Upper lobe of left lung (tissue), 6 donors: ENCODE results near the gene PRKCE. TPM values are rescaled to one million over a fixed set of nuclear protein-coding genes. Genes with fewer than 3 reads are reported as not detected.

ENCODE experiments used
- ATAC-seq, 2 donors: fragments of 200-7000 bp; cut with Tn5 transposase; one replicate each; pipeline ENCODE4 v1.9.1; 2022; ENCODE audit warnings: mild to moderate bottlenecking in 2 of 2, moderate library complexity in 2 of 2; ENCODE audit not compliant: low FRiP score in 2 of 2
- DNase-seq, 2 donors: peaks; one replicate each; pipeline ENCODE4 v3.0.0-alpha.2; 2019 to 2020
- H3K27ac ChIP-seq, 4 donors: fragments of 200-600 bp; sonication (generic); one replicate each; pipeline ENCODE4 v1.5.1; 2016 to 2019
- H3K27me3 ChIP-seq, 4 donors: fragments of 200-600 bp; sonication (generic); one replicate each; pipeline ENCODE4 v1.5.1; 2017 to 2019
- H3K36me3 ChIP-seq, 4 donors: fragments of 200-600 bp; sonication (generic); one replicate each; pipeline ENCODE4 v1.5.1; 2016 to 2019
- H3K4me1 ChIP-seq, 4 donors: fragments of 200-600 bp; sonication (generic); one replicate each; pipeline ENCODE4 v1.5.1; 2018 to 2019
- H3K4me3 ChIP-seq, 4 donors: fragments of 200-600 bp; sonication (generic); one replicate each; pipeline ENCODE4 v1.5.1; 2017 to 2019; ENCODE audit warnings: mild to moderate bottlenecking in 2 of 4, moderate library complexity in 1 of 4
- H3K9me3 ChIP-seq, 4 donors: fragments of 200-600 bp; sonication (generic); one replicate each; pipeline ENCODE4 v1.5.1; 2018 to 2019
- EP300 ChIP-seq, 4 donors: sonication (generic); formaldehyde crosslinking; IDR thresholded peaks; one replicate each; pipeline ENCODE4 v1.5.1; 2017; ENCODE audit warnings: antibody characterized with exemption in 4 of 4, control low read depth in 2 of 4
- POLR2A ChIP-seq, 4 donors: fragments of 450-650 bp; IDR thresholded peaks; one replicate each; pipeline ENCODE4 v1.5.1; 2016 to 2017; ENCODE audit warnings: antibody characterized with exemption in 4 of 4, mild to moderate bottlenecking in 2 of 4
- POLR2AphosphoS5 ChIP-seq, 2 donors: sonication (generic); formaldehyde crosslinking; IDR thresholded peaks; one replicate each; pipeline ENCODE4 v1.5.1; 2017; ENCODE audit warnings: antibody characterized with exemption in 2 of 2
- WGBS, 2 donors: methylation state at CpG; one replicate each; pipeline ENCODE4 v1.1.5; 2017 to 2018; 5-methylcytosine and 5-hydroxymethylcytosine counted together
- total RNA-seq, 6 donors: library from RNA; depleted of rRNA in 4 of 6; stranded (reverse); fragments of >200 nt in 4 of 6; gene quantifications; one replicate each; pipeline versions ENCODE4 v1.1.0 to v1.2.1, GENCODE V29; 2016 to 2021
- TF ChIP-seq, protein P1 (sequence below), 6 experiments: fragments of 450-650 bp in 4 of 6; fragments of 200-600 bp in 2 of 6; sonication (generic) in 2 of 6; IDR thresholded peaks; one replicate each; pipeline ENCODE4 v1.5.1; 2016 to 2019; ENCODE audit warnings: antibody characterized with exemption in 6 of 6
- donor health status: DM: no; HTN: no; CAD: no; lungs with moderate emphysema.
- donor health status: DM: no; HTN: yes; CAD: no; lungs with severe emphysema.

The PRKCE gene
- total RNA-seq, 6 donors from 2014 or later = 54.9 to 124 (median 75.6) TPM

- Histone ChIP-seq H3K9me3 (no peaks in the 10 kb centered on the region), H3K27ac (no peak overlapping the region), H3K27me3 (no peaks in the 10 kb centered on the region), H3K4me3 (no peak overlapping the region), H3K4me1 (peaks cover 14 to 37% (median 23%) of the 10 kb centered on the region in 4 donors), H3K36me3 (no peaks in the 10 kb centered on the region)
- TF ChIP-seq POLR2AphosphoS5 (IDR thresholded peaks at IDR 0.05) (no peak), POLR2A (IDR thresholded peaks at IDR 0.05) (no peak), EP300 (IDR thresholded peaks at IDR 0.05) (no peak)
- TF ChIP-seq, protein P1, sequence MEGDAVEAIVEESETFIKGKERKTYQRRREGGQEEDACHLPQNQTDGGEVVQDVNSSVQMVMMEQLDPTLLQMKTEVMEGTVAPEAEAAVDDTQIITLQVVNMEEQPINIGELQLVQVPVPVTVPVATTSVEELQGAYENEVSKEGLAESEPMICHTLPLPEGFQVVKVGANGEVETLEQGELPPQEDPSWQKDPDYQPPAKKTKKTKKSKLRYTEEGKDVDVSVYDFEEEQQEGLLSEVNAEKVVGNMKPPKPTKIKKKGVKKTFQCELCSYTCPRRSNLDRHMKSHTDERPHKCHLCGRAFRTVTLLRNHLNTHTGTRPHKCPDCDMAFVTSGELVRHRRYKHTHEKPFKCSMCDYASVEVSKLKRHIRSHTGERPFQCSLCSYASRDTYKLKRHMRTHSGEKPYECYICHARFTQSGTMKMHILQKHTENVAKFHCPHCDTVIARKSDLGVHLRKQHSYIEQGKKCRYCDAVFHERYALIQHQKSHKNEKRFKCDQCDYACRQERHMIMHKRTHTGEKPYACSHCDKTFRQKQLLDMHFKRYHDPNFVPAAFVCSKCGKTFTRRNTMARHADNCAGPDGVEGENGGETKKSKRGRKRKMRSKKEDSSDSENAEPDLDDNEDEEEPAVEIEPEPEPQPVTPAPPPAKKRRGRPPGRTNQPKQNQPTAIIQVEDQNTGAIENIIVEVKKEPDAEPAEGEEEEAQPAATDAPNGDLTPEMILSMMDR (IDR thresholded peaks at IDR 0.05) = no peak
- WGBS, 2 donors = 81 to 87% methylated on average over 8 of the region's 8 CpGs
- no peak for DNase-seq
- no peak for ATAC-seq
Measured at GRCh38 chr2:45725731-45726130, 74.3 kb downstream of the PRKCE start.

- Histone ChIP-seq H3K4me1 (peaks cover 14 to 33% (median 23%) of the 10 kb centered on the region in 4 donors), H3K27me3 (no peaks in the 10 kb centered on the region), H3K27ac (no peak overlapping the region), H3K36me3 (no peaks in the 10 kb centered on the region), H3K4me3 (no peak overlapping the region), H3K9me3 (no peaks in the 10 kb centered on the region)
- 79 to 86% methylated on average over 4 of the region's 4 CpGs for WGBS, 2 donors
- TF ChIP-seq POLR2A (IDR thresholded peaks at IDR 0.05) (no peak), POLR2AphosphoS5 (IDR thresholded peaks at IDR 0.05) (no peak), EP300 (IDR thresholded peaks at IDR 0.05) (no peak)
- TF ChIP-seq, protein P1 (IDR thresholded peaks at IDR 0.05) = no peak
- ATAC-seq = no peak
- DNase-seq = no peak
Measured at GRCh38 chr2:45726188-45726587, 74.7 kb downstream of the PRKCE start.

GRCh38 chr2:45728458-45728942 is 77.0 kb downstream of the PRKCE start:
- ATAC-seq (no peak), DNase-seq (no peak)
- H3K9me3 ChIP-seq = no peaks in the 10 kb centered on the region
- H3K27me3 ChIP-seq = no peaks in the 10 kb centered on the region
- WGBS, 2 donors = 87 to 88% methylated on average over 4 of the region's 4 CpGs
- TF ChIP-seq POLR2AphosphoS5 (IDR thresholded peaks at IDR 0.05) (no peak), POLR2A (IDR thresholded peaks at IDR 0.05) (no peak), EP300 (IDR thresholded peaks at IDR 0.05) (no peak)
- TF ChIP-seq, protein P1 (IDR thresholded peaks at IDR 0.05) = no peak
- H3K27ac ChIP-seq = no peak overlapping the region
- H3K36me3 ChIP-seq = no peaks in the 10 kb centered on the region
- no peak overlapping the region for H3K4me3 ChIP-seq
- H3K4me1 ChIP-seq = peaks cover 9 to 17% (median 16%) of the 10 kb centered on the region in 4 donors

GRCh38 chr2:45729753-45730512 is 78.5 kb downstream of the PRKCE start:
- 77 to 84% methylated on average over 8 of the region's 8 CpGs for WGBS, 2 donors
- ATAC-seq = peak in 1 of 2 donors; percentile 49
- no peaks in the 10 kb centered on the region for H3K9me3 ChIP-seq
- no peak overlapping the region for H3K27ac ChIP-seq
- H3K27me3 ChIP-seq = no peaks in the 10 kb centered on the region
- no peaks in the 10 kb centered on the region for H3K36me3 ChIP-seq
- TF ChIP-seq, protein P1 (IDR thresholded peaks at IDR 0.05) = peak in 4 of 6 experiments; percentile 11 to 22 (median 16)
- TF ChIP-seq POLR2AphosphoS5 (IDR thresholded peaks at IDR 0.05) = no peak
- no peak for DNase-seq
- H3K4me1 ChIP-seq = peaks cover under 1 to 8% (median 2%) of the 10 kb centered on the region in 4 donors
- H3K4me3 ChIP-seq = no peak overlapping the region

DNA sequence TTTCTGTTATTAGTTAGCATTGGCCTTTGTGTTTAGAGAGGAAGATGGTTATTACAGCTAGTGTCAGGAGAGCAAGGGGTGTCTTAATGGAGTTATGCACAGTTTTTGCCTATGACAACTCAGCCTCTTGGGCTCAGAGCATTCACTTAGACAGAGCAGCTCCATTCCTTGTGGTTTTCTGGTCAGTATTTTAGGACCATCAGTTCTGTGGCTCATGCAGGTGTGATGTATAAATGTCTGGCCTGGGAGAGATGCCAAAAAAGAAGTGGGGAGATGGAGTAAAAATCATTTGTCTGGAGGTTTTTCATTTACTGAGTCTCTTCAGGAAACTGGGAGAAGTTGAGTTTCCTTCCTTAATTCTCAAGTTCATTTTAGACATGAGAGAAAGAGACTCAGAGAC is 79.7 kb downstream of the PRKCE start:
- no peak overlapping the region for H3K27ac ChIP-seq
- DNase-seq (no peak), ATAC-seq (no peak)
- H3K4me1 ChIP-seq = peaks cover 0 to 4% (median 0%) of the 10 kb centered on the region in 4 donors
- H3K27me3 ChIP-seq = no peaks in the 10 kb centered on the region
- no peaks in the 10 kb centered on the region for H3K36me3 ChIP-seq
- TF ChIP-seq EP300 (IDR thresholded peaks at IDR 0.05) (no peak), POLR2A (IDR thresholded peaks at IDR 0.05) (no peak)
- TF ChIP-seq, protein P1 (IDR thresholded peaks at IDR 0.05) = no peak
- no peak overlapping the region for H3K4me3 ChIP-seq
- H3K9me3 ChIP-seq = no peaks in the 10 kb centered on the region
